ENCODE results near the gene CDH13. TPM values are rescaled to one million over a fixed set of nuclear protein-coding genes. Genes with fewer than 3 reads are reported as not detected.

CDH13 gene
- polyA plus RNA-seq, 1 donor from 2014 or later, result 3.2 TPM

GRCh38 chr16:83046664-83047063, 419.9 kb downstream of the CDH13 start:
- Histone ChIP-seq H3K9me2 (ENCODE audit: insufficient read depth, low read length) (no peaks in the 10 kb centered on the region), H2AFZ (ENCODE audit: low read depth, low read length) (no peak overlapping the region), H3F3A (ENCODE audit: insufficient read depth, low read length, poor library complexity, severe bottlenecking) (no peaks in the 10 kb centered on the region), H4K20me1 (ENCODE audit: insufficient read depth) (no peaks in the 10 kb centered on the region), H3K9me3 (ENCODE audit: low read length) (no peaks in the 10 kb centered on the region), H3K36me3 (ENCODE audit: insufficient read depth, low read length) (no peaks in the 10 kb centered on the region), H3K79me2 (replicated peaks; ENCODE audit: insufficient read depth, low read length) (no peaks in the 10 kb centered on the region), H3K27me3 (ENCODE audit: insufficient read depth, low read depth, low read length) (no peaks in the 10 kb centered on the region), H3K27ac (ENCODE audit: low read length) (no peak overlapping the region), H3K4me2 (ENCODE audit: low read length) (no peak overlapping the region), H3K9ac (ENCODE audit: low read length) (no peak overlapping the region), H3K4me3 (ENCODE audit: low read length) (no peak overlapping the region)
- TF ChIP-seq RAD21 (conservative IDR thresholded peaks at IDR 0.05) (no peak), SMC3 (conservative IDR thresholded peaks at IDR 0.05; ENCODE audit: poor library complexity) (no peak), POLR2AphosphoS5 (IDR thresholded peaks at IDR 0.05) (no peak), EP300 (conservative IDR thresholded peaks at IDR 0.05; ENCODE audit: poor library complexity, severe bottlenecking) (no peak), EZH2 (IDR thresholded peaks at IDR 0.05; ENCODE audit: borderline replicate concordance, insufficient read depth, low read length, poor library complexity, severe bottlenecking) (no peak), REST (IDR thresholded peaks at IDR 0.05; ENCODE audit: borderline replicate concordance) (no peak), CTCF (IDR thresholded peaks at IDR 0.05; ENCODE audit: poor library complexity, severe bottlenecking) (no peak), TAF1 (IDR thresholded peaks at IDR 0.05; ENCODE audit: low read depth) (no peak), MXI1 (conservative IDR thresholded peaks at IDR 0.05; ENCODE audit: poor library complexity, severe bottlenecking) (no peak)

- Histone ChIP-seq H3K36me3 (ENCODE audit: insufficient read depth, low read length) (no peaks in the 10 kb centered on the region), H3K27me3 (ENCODE audit: insufficient read depth, low read depth, low read length) (no peaks in the 10 kb centered on the region), H3K79me2 (replicated peaks; ENCODE audit: insufficient read depth, low read length) (no peaks in the 10 kb centered on the region), H3K4me3 (ENCODE audit: low read length) (no peak overlapping the region), H3K9ac (ENCODE audit: low read length) (no peak overlapping the region), H3K4me2 (ENCODE audit: low read length) (no peak overlapping the region), H3F3A (ENCODE audit: insufficient read depth, low read length, poor library complexity, severe bottlenecking) (no peaks in the 10 kb centered on the region), H4K20me1 (ENCODE audit: insufficient read depth) (no peaks in the 10 kb centered on the region), H3K9me2 (ENCODE audit: insufficient read depth, low read length) (no peaks in the 10 kb centered on the region), H2AFZ (ENCODE audit: low read depth, low read length) (no peak overlapping the region), H3K27ac (ENCODE audit: low read length) (no peak overlapping the region), H3K9me3 (ENCODE audit: low read length) (no peaks in the 10 kb centered on the region)
- TF ChIP-seq EP300 (conservative IDR thresholded peaks at IDR 0.05; ENCODE audit: poor library complexity, severe bottlenecking) (no peak), CTCF (IDR thresholded peaks at IDR 0.05; ENCODE audit: poor library complexity, severe bottlenecking) (no peak), EZH2 (IDR thresholded peaks at IDR 0.05; ENCODE audit: borderline replicate concordance, insufficient read depth, low read length, poor library complexity, severe bottlenecking) (no peak), POLR2AphosphoS5 (IDR thresholded peaks at IDR 0.05) (no peak), TAF1 (IDR thresholded peaks at IDR 0.05; ENCODE audit: low read depth) (no peak), REST (IDR thresholded peaks at IDR 0.05; ENCODE audit: borderline replicate concordance) (no peak), SMC3 (conservative IDR thresholded peaks at IDR 0.05; ENCODE audit: poor library complexity) (no peak), MXI1 (conservative IDR thresholded peaks at IDR 0.05; ENCODE audit: poor library complexity, severe bottlenecking) (no peak), RAD21 (conservative IDR thresholded peaks at IDR 0.05) (no peak)
Measured at GRCh38 chr16:83051451-83051850, 424.7 kb downstream of the CDH13 start.

All from neural cell (in vitro differentiated cells).